Activated naive CD8-positive, alpha-beta T cell (primary cell): Measurements from ENCODE around the gene FAM240B.

Experiments
- H3K27ac Mint-ChIP-seq: one replicate; pipeline ENCODE4 v1.8.0; 2021; ENCODE audit warnings: mixed read lengths
- H3K27me3 Mint-ChIP-seq: one replicate; pipeline ENCODE4 v1.8.0; 2021; ENCODE audit warnings: mixed read lengths
- H3K36me3 Mint-ChIP-seq: one replicate; pipeline ENCODE4 v1.8.0; 2021; ENCODE audit warnings: mixed read lengths
- H3K4me1 Mint-ChIP-seq: one replicate; pipeline ENCODE4 v1.8.0; 2021; ENCODE audit warnings: low read depth, mixed read lengths
- H3K4me3 Mint-ChIP-seq: one replicate; pipeline ENCODE4 v1.8.0; 2021; ENCODE audit warnings: mild to moderate bottlenecking, mixed read lengths
- H3K9me3 Mint-ChIP-seq: one replicate; pipeline ENCODE4 v1.8.0; 2021; ENCODE audit warnings: low read depth, mixed read lengths

Gene FAM240B

GRCh38 chr9:38718148-38718547 lies 1.8 kb downstream of the FAM240B start:
- peaks cover 7% of the 10 kb centered on the region for H3K27me3 Mint-ChIP-seq
- no peak overlapping the region for H3K27ac Mint-ChIP-seq
- H3K36me3 Mint-ChIP-seq = no peaks in the 10 kb centered on the region
- H3K9me3 Mint-ChIP-seq = no peaks in the 10 kb centered on the region
- no peak overlapping the region for H3K4me3 Mint-ChIP-seq
- H3K4me1 Mint-ChIP-seq = no peaks in the 10 kb centered on the region

- no peak overlapping the region for H3K27ac Mint-ChIP-seq
- no peaks in the 10 kb centered on the region for H3K4me1 Mint-ChIP-seq
- H3K27me3 Mint-ChIP-seq = peaks cover 8% of the 10 kb centered on the region
- H3K36me3 Mint-ChIP-seq = no peaks in the 10 kb centered on the region
- H3K9me3 Mint-ChIP-seq = no peaks in the 10 kb centered on the region
- no peak overlapping the region for H3K4me3 Mint-ChIP-seq
Observed at GRCh38 chr9:38715684-38716083, 4.2 kb downstream of the FAM240B start.

- Mint-ChIP-seq H3K4me1 (no peaks in the 10 kb centered on the region), H3K4me3 (no peak overlapping the region), H3K9me3 (no peaks in the 10 kb centered on the region), H3K27me3 (peaks cover 11% of the 10 kb centered on the region), H3K27ac (no peak overlapping the region), H3K36me3 (no peaks in the 10 kb centered on the region)
Observed at GRCh38 chr9:38713426-38713825, 6.5 kb downstream of the FAM240B start.

- peaks cover 5% of the 10 kb centered on the region for H3K27me3 Mint-ChIP-seq
- no peaks in the 10 kb centered on the region for H3K9me3 Mint-ChIP-seq
- no peak overlapping the region for H3K4me3 Mint-ChIP-seq
- no peaks in the 10 kb centered on the region for H3K4me1 Mint-ChIP-seq
- H3K36me3 Mint-ChIP-seq = no peaks in the 10 kb centered on the region
- no peak overlapping the region for H3K27ac Mint-ChIP-seq
Observed at GRCh38 chr9:38708759-38709158, 11.2 kb downstream of the FAM240B start.

- no peak overlapping the region for H3K4me3 Mint-ChIP-seq
- no peak overlapping the region for H3K27ac Mint-ChIP-seq
- H3K27me3 Mint-ChIP-seq = peaks cover 8% of the 10 kb centered on the region
- H3K36me3 Mint-ChIP-seq = no peaks in the 10 kb centered on the region
- no peaks in the 10 kb centered on the region for H3K9me3 Mint-ChIP-seq
- no peaks in the 10 kb centered on the region for H3K4me1 Mint-ChIP-seq
Observed at GRCh38 chr9:38707885-38708637, 11.9 kb downstream of the FAM240B start.

GRCh38 chr9:38706493-38706892 lies 13.4 kb downstream of the FAM240B start:
- Mint-ChIP-seq H3K27me3 (peaks cover 6% of the 10 kb centered on the region), H3K4me1 (no peaks in the 10 kb centered on the region), H3K36me3 (no peaks in the 10 kb centered on the region), H3K9me3 (no peaks in the 10 kb centered on the region), H3K27ac (no peak overlapping the region), H3K4me3 (no peak overlapping the region)

GRCh38 chr9:38705917-38706316 lies 14.0 kb downstream of the FAM240B start:
- Mint-ChIP-seq H3K9me3 (no peaks in the 10 kb centered on the region), H3K27ac (no peak overlapping the region), H3K4me3 (no peak overlapping the region), H3K27me3 (peaks cover 6% of the 10 kb centered on the region), H3K36me3 (no peaks in the 10 kb centered on the region), H3K4me1 (no peaks in the 10 kb centered on the region)

- H3K4me3 Mint-ChIP-seq = no peak overlapping the region
- peaks cover 3% of the 10 kb centered on the region for H3K27me3 Mint-ChIP-seq
- H3K9me3 Mint-ChIP-seq = no peaks in the 10 kb centered on the region
- no peaks in the 10 kb centered on the region for H3K36me3 Mint-ChIP-seq
- H3K4me1 Mint-ChIP-seq = no peaks in the 10 kb centered on the region
- H3K27ac Mint-ChIP-seq = no peak overlapping the region
Observed at GRCh38 chr9:38700695-38701094, 19.2 kb downstream of the FAM240B start.

- H3K9me3 Mint-ChIP-seq = no peaks in the 10 kb centered on the region
Observed at GRCh38 chr9:38699337-38699736, 20.6 kb downstream of the FAM240B start.

GRCh38 chr9:38697776-38698300 lies 22.1 kb downstream of the FAM240B start:
- H3K4me1 Mint-ChIP-seq = no peaks in the 10 kb centered on the region
- H3K9me3 Mint-ChIP-seq = no peaks in the 10 kb centered on the region
- H3K4me3 Mint-ChIP-seq = no peak overlapping the region
- no peak overlapping the region for H3K27ac Mint-ChIP-seq
- H3K27me3 Mint-ChIP-seq = peaks cover 2% of the 10 kb centered on the region
- H3K36me3 Mint-ChIP-seq = no peaks in the 10 kb centered on the region

More at GRCh38 chr9:38699337-38699736, 20.6 kb downstream of the FAM240B start:
- no peaks in the 10 kb centered on the region for H3K36me3 Mint-ChIP-seq
- H3K27ac Mint-ChIP-seq = no peak overlapping the region
- no peak overlapping the region for H3K4me3 Mint-ChIP-seq
- H3K4me1 Mint-ChIP-seq = no peaks in the 10 kb centered on the region
- H3K27me3 Mint-ChIP-seq = peaks cover 3% of the 10 kb centered on the region

GRCh38 chr9:38696999-38697398 lies 22.9 kb downstream of the FAM240B start:
- no peak overlapping the region for H3K27ac Mint-ChIP-seq
- H3K9me3 Mint-ChIP-seq = no peaks in the 10 kb centered on the region
- H3K4me1 Mint-ChIP-seq = no peaks in the 10 kb centered on the region
- H3K36me3 Mint-ChIP-seq = no peaks in the 10 kb centered on the region
- H3K27me3 Mint-ChIP-seq = peaks cover 2% of the 10 kb centered on the region
- no peak overlapping the region for H3K4me3 Mint-ChIP-seq

GRCh38 chr9:38694676-38695075 lies 25.3 kb downstream of the FAM240B start:
- no peak overlapping the region for H3K4me3 Mint-ChIP-seq

GRCh38 chr9:38692707-38693106 lies 27.2 kb downstream of the FAM240B start:
- Mint-ChIP-seq H3K27ac (no peak overlapping the region), H3K4me3 (no peak overlapping the region), H3K4me1 (no peaks in the 10 kb centered on the region), H3K36me3 (no peaks in the 10 kb centered on the region), H3K27me3 (peaks cover 2% of the 10 kb centered on the region), H3K9me3 (no peaks in the 10 kb centered on the region)

More at GRCh38 chr9:38694676-38695075, 25.3 kb downstream of the FAM240B start:
- H3K27me3 Mint-ChIP-seq = peaks cover 2% of the 10 kb centered on the region
- H3K4me1 Mint-ChIP-seq = no peaks in the 10 kb centered on the region
- H3K9me3 Mint-ChIP-seq = no peaks in the 10 kb centered on the region
- H3K36me3 Mint-ChIP-seq = no peaks in the 10 kb centered on the region
- no peak overlapping the region for H3K27ac Mint-ChIP-seq

- H3K27me3 Mint-ChIP-seq = peaks cover 3% of the 10 kb centered on the region
- no peaks in the 10 kb centered on the region for H3K9me3 Mint-ChIP-seq
- H3K27ac Mint-ChIP-seq = no peak overlapping the region
- H3K36me3 Mint-ChIP-seq = no peaks in the 10 kb centered on the region
- peaks cover 2% of the 10 kb centered on the region for H3K4me1 Mint-ChIP-seq
- no peak overlapping the region for H3K4me3 Mint-ChIP-seq
Observed at GRCh38 chr9:38690574-38690973, 29.4 kb downstream of the FAM240B start.

- Mint-ChIP-seq H3K4me1 (peaks cover 2% of the 10 kb centered on the region), H3K36me3 (no peaks in the 10 kb centered on the region), H3K9me3 (no peaks in the 10 kb centered on the region), H3K27me3 (peaks cover 11% of the 10 kb centered on the region), H3K4me3 (no peak overlapping the region), H3K27ac (no peak overlapping the region)
Observed at GRCh38 chr9:38689678-38690077, 30.3 kb downstream of the FAM240B start.

- H3K4me3 Mint-ChIP-seq = peak overlapping the region; percentile 43
- H3K27me3 Mint-ChIP-seq = peaks cover 10% of the 10 kb centered on the region
- no peak overlapping the region for H3K27ac Mint-ChIP-seq
Observed at GRCh38 chr9:38687992-38688391, 31.9 kb downstream of the FAM240B start.

More at GRCh38 chr9:38687992-38688391, 31.9 kb downstream of the FAM240B start:
- H3K4me1 Mint-ChIP-seq = peaks cover 2% of the 10 kb centered on the region
- no peaks in the 10 kb centered on the region for H3K9me3 Mint-ChIP-seq
- H3K36me3 Mint-ChIP-seq = no peaks in the 10 kb centered on the region
